ENCODE measurements around the gene ABCF3.

The ABCF3 gene

GRCh38 chr3:184239221-184239620, 53.2 kb downstream of the ABCF3 start:
- Histone ChIP-seq H3K36me3 (ENCODE audit: control insufficient read depth in 1 of 2, insufficient read depth in 2 of 2, low read depth in 1 of 2, low read length in 2 of 2) (peaks cover 24 to 32% of the 10 kb centered on the region in 2 experiments), H2BK12ac (ENCODE audit: low read length in 2 of 2) (no peak overlapping the region), H4K91ac (ENCODE audit: low read length) (no peak overlapping the region), H3K27me3 (ENCODE audit: control insufficient read depth in 1 of 2, insufficient read depth in 1 of 2, low read length in 2 of 2) (peaks cover 10 to 39% of the 10 kb centered on the region in 2 experiments), H2BK15ac (ENCODE audit: low read depth, poor library complexity, severe bottlenecking) (no peak overlapping the region), H2BK5ac (ENCODE audit: low read depth, low read length, poor library complexity, severe bottlenecking) (no peak overlapping the region), H3K4me1 (ENCODE audit: control insufficient read depth, insufficient read depth, low read depth, low read length) (peaks cover 2% of the 10 kb centered on the region), H2BK120ac (ENCODE audit: low read depth, low read length) (no peak overlapping the region), H2AK5ac (ENCODE audit: low read length, severe bottlenecking) (no peak overlapping the region), H3K4me3 (ENCODE audit: insufficient read depth in 1 of 2, low read depth in 1 of 2, low read length in 2 of 2) (no peak overlapping the region), H3K23ac (ENCODE audit: low read length in 2 of 2) (no peak overlapping the region), H2AFZ (ENCODE audit: low read depth, low read length) (no peak overlapping the region), H3K9me3 (ENCODE audit: control insufficient read depth, low read length) (no peaks in the 10 kb centered on the region), H3K4ac (ENCODE audit: low read depth in 1 of 2, low read length in 2 of 2) (no peak overlapping the region), H3K14ac (ENCODE audit: low read length in 2 of 2) (no peak overlapping the region), H3K4me2 (ENCODE audit: low read length, poor library complexity, severe bottlenecking) (no peak overlapping the region), H3K18ac (ENCODE audit: low read depth in 1 of 2, low read length in 2 of 2) (no peak overlapping the region), H3K9ac (ENCODE audit: low read length) (no peak overlapping the region), H4K8ac (ENCODE audit: low read length) (no peak overlapping the region), H3K79me1 (replicated peaks; ENCODE audit: low read length, poor library complexity, severe bottlenecking) (no peaks in the 10 kb centered on the region), H3K27ac (ENCODE audit: low read length, poor library complexity, severe bottlenecking) (no peak overlapping the region)
- no peak for DNase-seq
- 91% methylated on average over 8 of the region's 8 CpGs for WGBS

- H3K79me1 ChIP-seq (replicated peaks; ENCODE audit: low read length, poor library complexity, severe bottlenecking): no peaks in the 10 kb centered on the region
These were observed 53.7 kb downstream of the ABCF3 start for GRCh38 chr3:184239708-184240107.

GRCh38 chr3:184240384-184241140, 54.6 kb downstream of the ABCF3 start:
- WGBS: 86% methylated on average over 3 of the region's 4 CpGs
- no peak overlapping the region for H2BK120ac ChIP-seq (ENCODE audit: low read depth, low read length)
- H3K18ac ChIP-seq (ENCODE audit: low read depth in 1 of 2, low read length in 2 of 2): no peak overlapping the region
- H3K9ac ChIP-seq (ENCODE audit: low read length): no peak overlapping the region
- H4K8ac ChIP-seq (ENCODE audit: low read length): no peak overlapping the region
- H2BK15ac ChIP-seq (ENCODE audit: low read depth, poor library complexity, severe bottlenecking): no peak overlapping the region
- H3K27ac ChIP-seq (ENCODE audit: low read length, poor library complexity, severe bottlenecking): no peak overlapping the region
- no peaks in the 10 kb centered on the region for H3K9me3 ChIP-seq (ENCODE audit: control insufficient read depth, low read length)
- peak; percentile 36 for DNase-seq
- H3K36me3 ChIP-seq (ENCODE audit: control insufficient read depth in 1 of 2, insufficient read depth in 2 of 2, low read depth in 1 of 2, low read length in 2 of 2): peaks cover 37 to 45% of the 10 kb centered on the region in 2 experiments
- no peaks in the 10 kb centered on the region for H3K4me1 ChIP-seq (ENCODE audit: control insufficient read depth, insufficient read depth, low read depth, low read length)
- H2AK5ac ChIP-seq (ENCODE audit: low read length, severe bottlenecking): no peak overlapping the region
- H3K79me1 ChIP-seq (replicated peaks; ENCODE audit: low read length, poor library complexity, severe bottlenecking): peaks cover 5% of the 10 kb centered on the region
- H2BK12ac ChIP-seq (ENCODE audit: low read length in 2 of 2): no peak overlapping the region
- H2AFZ ChIP-seq (ENCODE audit: low read depth, low read length): no peak overlapping the region
- H3K4ac ChIP-seq (ENCODE audit: low read depth in 1 of 2, low read length in 2 of 2): no peak overlapping the region
- no peak overlapping the region for H3K23ac ChIP-seq (ENCODE audit: low read length in 2 of 2)
- no peak overlapping the region for H2BK5ac ChIP-seq (ENCODE audit: low read depth, low read length, poor library complexity, severe bottlenecking)
- H3K27me3 ChIP-seq (ENCODE audit: control insufficient read depth in 1 of 2, insufficient read depth in 1 of 2, low read length in 2 of 2): peaks cover 8 to 37% of the 10 kb centered on the region in 2 experiments
- H4K91ac ChIP-seq (ENCODE audit: low read length): no peak overlapping the region
- H3K14ac ChIP-seq (ENCODE audit: low read length in 2 of 2): no peak overlapping the region
- H3K4me2 ChIP-seq (ENCODE audit: low read length, poor library complexity, severe bottlenecking): no peak overlapping the region
- H3K4me3 ChIP-seq (ENCODE audit: insufficient read depth in 1 of 2, low read depth in 1 of 2, low read length in 2 of 2): no peak overlapping the region

More at GRCh38 chr3:184239708-184240107, 53.7 kb downstream of the ABCF3 start:
- Histone ChIP-seq H4K91ac (ENCODE audit: low read length) (no peak overlapping the region), H3K14ac (ENCODE audit: low read length in 2 of 2) (no peak overlapping the region), H2BK5ac (ENCODE audit: low read depth, low read length, poor library complexity, severe bottlenecking) (no peak overlapping the region), H2AK5ac (ENCODE audit: low read length, severe bottlenecking) (no peak overlapping the region), H3K4me1 (ENCODE audit: control insufficient read depth, insufficient read depth, low read depth, low read length) (no peaks in the 10 kb centered on the region), H2BK120ac (ENCODE audit: low read depth, low read length) (no peak overlapping the region), H3K27me3 (ENCODE audit: control insufficient read depth in 1 of 2, insufficient read depth in 1 of 2, low read length in 2 of 2) (peaks cover 10 to 39% of the 10 kb centered on the region in 2 experiments), H3K9me3 (ENCODE audit: control insufficient read depth, low read length) (no peaks in the 10 kb centered on the region), H3K36me3 (ENCODE audit: control insufficient read depth in 1 of 2, insufficient read depth in 2 of 2, low read depth in 1 of 2, low read length in 2 of 2) (peaks cover 28 to 37% of the 10 kb centered on the region in 2 experiments), H3K23ac (ENCODE audit: low read length in 2 of 2) (no peak overlapping the region), H3K4me2 (ENCODE audit: low read length, poor library complexity, severe bottlenecking) (no peak overlapping the region), H2AFZ (ENCODE audit: low read depth, low read length) (no peak overlapping the region), H3K9ac (ENCODE audit: low read length) (no peak overlapping the region), H3K4me3 (ENCODE audit: insufficient read depth in 1 of 2, low read depth in 1 of 2, low read length in 2 of 2) (peak overlapping the region in 1 of 2 experiments; percentile 18), H3K18ac (ENCODE audit: low read depth in 1 of 2, low read length in 2 of 2) (no peak overlapping the region), H2BK12ac (ENCODE audit: low read length in 2 of 2) (no peak overlapping the region), H2BK15ac (ENCODE audit: low read depth, poor library complexity, severe bottlenecking) (no peak overlapping the region), H4K8ac (ENCODE audit: low read length) (no peak overlapping the region), H3K4ac (ENCODE audit: low read depth in 1 of 2, low read length in 2 of 2) (no peak overlapping the region), H3K27ac (ENCODE audit: low read length, poor library complexity, severe bottlenecking) (no peak overlapping the region)
- WGBS: 84% methylated on average over 7 of the region's 7 CpGs
- DNase-seq: no peak

GRCh38 chr3:184241141-184241446, 55.1 kb downstream of the ABCF3 start:
- Histone ChIP-seq H3K9me3 (ENCODE audit: control insufficient read depth, low read length) (no peaks in the 10 kb centered on the region), H3K36me3 (ENCODE audit: control insufficient read depth in 1 of 2, insufficient read depth in 2 of 2, low read depth in 1 of 2, low read length in 2 of 2) (peaks cover 40 to 46% of the 10 kb centered on the region in 2 experiments), H2BK5ac (ENCODE audit: low read depth, low read length, poor library complexity, severe bottlenecking) (no peak overlapping the region), H3K79me1 (replicated peaks; ENCODE audit: low read length, poor library complexity, severe bottlenecking) (peaks cover 11% of the 10 kb centered on the region), H2AFZ (ENCODE audit: low read depth, low read length) (no peak overlapping the region), H4K8ac (ENCODE audit: low read length) (no peak overlapping the region), H2BK12ac (ENCODE audit: low read length in 2 of 2) (no peak overlapping the region), H2BK15ac (ENCODE audit: low read depth, poor library complexity, severe bottlenecking) (no peak overlapping the region), H3K9ac (ENCODE audit: low read length) (no peak overlapping the region), H3K4ac (ENCODE audit: low read depth in 1 of 2, low read length in 2 of 2) (no peak overlapping the region), H3K27me3 (ENCODE audit: control insufficient read depth in 1 of 2, insufficient read depth in 1 of 2, low read length in 2 of 2) (peaks cover 3 to 31% of the 10 kb centered on the region in 2 experiments), H3K18ac (ENCODE audit: low read depth in 1 of 2, low read length in 2 of 2) (no peak overlapping the region), H4K91ac (ENCODE audit: low read length) (no peak overlapping the region), H3K27ac (ENCODE audit: low read length, poor library complexity, severe bottlenecking) (no peak overlapping the region), H2BK120ac (ENCODE audit: low read depth, low read length) (no peak overlapping the region), H3K4me3 (ENCODE audit: insufficient read depth in 1 of 2, low read depth in 1 of 2, low read length in 2 of 2) (no peak overlapping the region), H3K4me2 (ENCODE audit: low read length, poor library complexity, severe bottlenecking) (no peak overlapping the region), H3K23ac (ENCODE audit: low read length in 2 of 2) (no peak overlapping the region), H3K14ac (ENCODE audit: low read length in 2 of 2) (no peak overlapping the region), H2AK5ac (ENCODE audit: low read length, severe bottlenecking) (no peak overlapping the region), H3K4me1 (ENCODE audit: control insufficient read depth, insufficient read depth, low read depth, low read length) (no peaks in the 10 kb centered on the region)
- WGBS: 56% methylated on average over 17 of the region's 17 CpGs
- DNase-seq: no peak
